ENCODE measurements around the gene SMO.
"Not testable (repeated sequence)": the region's sequence is repeated elsewhere in the genome, so short reads cannot be mapped to it uniquely, and the experiment has no call there.

SMO gene

GRCh38 chr7:129240119-129240820 is 51.8 kb downstream of the SMO start:
- no peak for DNase-seq (ENCODE audit: low read depth)

GRCh38 chr7:129244220-129244619 is 55.8 kb downstream of the SMO start:
- no peak for DNase-seq (ENCODE audit: low read depth)

GRCh38 chr7:129245533-129245932 is 57.1 kb downstream of the SMO start:
- DNase-seq (ENCODE audit: low read depth), result no peak

GRCh38 chr7:129247087-129247486 is 58.7 kb downstream of the SMO start:
- no peak for DNase-seq (ENCODE audit: low read depth)

- no peak for DNase-seq (ENCODE audit: low read depth)
These were observed 63.7 kb downstream of the SMO start for GRCh38 chr7:129252128-129252527.

- DNase-seq (ENCODE audit: low read depth), result not testable (repeated sequence)
These were observed 64.2 kb downstream of the SMO start for GRCh38 chr7:129252603-129253002.

- no peak for DNase-seq (ENCODE audit: low read depth)
These were observed 67.4 kb downstream of the SMO start for GRCh38 chr7:129255800-129256199.

GRCh38 chr7:129256221-129256620 is 67.8 kb downstream of the SMO start:
- DNase-seq (ENCODE audit: low read depth), result no peak

- no peak for DNase-seq (ENCODE audit: low read depth)
These were observed 68.7 kb downstream of the SMO start for GRCh38 chr7:129257168-129257567.

GRCh38 chr7:129258649-129259389 is 70.4 kb downstream of the SMO start:
- DNase-seq (ENCODE audit: low read depth), result no peak

- DNase-seq (ENCODE audit: low read depth), result no peak
These were observed 73.9 kb downstream of the SMO start for GRCh38 chr7:129262324-129262723.

Data from stimulated activated CD8-positive, alpha-beta memory T cell treated with anti-CD3 and anti-CD28 coated beads, Interleukin-12 subunit alpha, Interleukin-12 subunit beta, amount 100 ng/mL, for 1 hour (primary cell).